NCI-H128 (cell line): ENCODE data around the gene ARHGEF11.

ENCODE experiments used
- DNase-seq: peaks from one replicate; lab custom pipeline; 2025; ENCODE audit not compliant: unreplicated experiment; lab: John Stamatoyannopoulos, UW

ARHGEF11 gene

DNA sequence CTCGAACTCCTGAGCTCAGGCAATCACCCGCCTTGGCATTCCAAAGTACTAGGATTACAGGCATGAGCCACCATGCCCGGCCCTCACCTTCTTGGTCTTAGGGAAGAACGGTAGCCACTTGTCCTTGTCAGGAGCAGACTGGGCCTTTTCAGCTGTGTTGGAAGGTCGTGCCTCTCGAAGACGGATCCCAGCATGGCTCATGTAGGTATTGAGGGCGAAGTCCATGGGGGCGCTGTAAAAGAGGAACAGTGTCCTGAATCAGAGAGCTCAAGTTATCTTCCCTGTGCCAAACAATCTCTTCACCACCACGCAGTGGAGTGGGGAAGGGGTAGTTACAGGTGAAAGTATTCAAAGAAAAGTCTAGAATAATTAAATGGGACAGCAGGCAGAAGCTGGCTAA is 89.2 kb downstream of the ARHGEF11 start:
- no peak for DNase-seq

DNA sequence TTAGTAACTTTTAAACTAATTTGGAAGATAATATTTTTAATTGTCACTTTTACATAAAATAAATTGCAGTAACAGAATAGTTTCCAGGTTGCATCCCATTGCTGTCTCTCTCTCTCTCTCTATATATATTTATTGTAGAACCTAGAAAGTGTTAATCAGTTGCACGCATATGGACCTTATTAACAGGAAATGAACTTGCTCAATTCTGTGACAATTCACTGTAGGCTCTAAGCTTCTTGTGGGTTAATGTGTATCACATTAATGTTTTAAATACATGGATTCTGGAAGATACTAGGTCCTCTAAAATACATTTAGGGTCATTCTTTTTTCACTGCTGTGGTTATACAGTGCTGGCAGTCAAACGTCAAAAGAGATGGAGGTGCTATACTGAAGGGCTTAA is 92.0 kb downstream of the ARHGEF11 start:
- no peak for DNase-seq

GRCh38 chr1:156951371-156951770 is 94.2 kb downstream of the ARHGEF11 start:
- no peak for DNase-seq

DNA sequence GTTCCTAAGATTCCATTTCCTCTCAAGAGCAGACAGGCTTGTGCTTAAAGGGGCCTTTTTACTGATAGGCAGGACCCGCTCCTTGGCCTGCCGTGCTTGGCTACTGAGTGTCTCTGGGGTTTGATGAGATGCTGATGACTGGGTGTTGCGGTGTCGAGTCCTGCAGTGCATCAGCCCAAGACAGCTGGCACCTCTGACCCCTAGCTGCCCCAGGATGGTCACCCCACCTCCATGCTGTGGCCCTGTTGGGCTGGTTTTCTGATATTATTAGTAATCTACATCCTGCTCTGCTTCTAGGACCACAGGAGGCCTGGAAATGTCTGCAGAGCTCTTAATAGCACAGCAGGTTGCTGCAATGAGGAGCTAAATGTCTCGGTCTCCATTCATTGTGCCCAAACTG is 96.4 kb downstream of the ARHGEF11 start:
- DNase-seq, result no peak

- DNase-seq, result no peak
Measured at GRCh38 chr1:156948708-156949107, 96.8 kb downstream of the ARHGEF11 start.

DNA sequence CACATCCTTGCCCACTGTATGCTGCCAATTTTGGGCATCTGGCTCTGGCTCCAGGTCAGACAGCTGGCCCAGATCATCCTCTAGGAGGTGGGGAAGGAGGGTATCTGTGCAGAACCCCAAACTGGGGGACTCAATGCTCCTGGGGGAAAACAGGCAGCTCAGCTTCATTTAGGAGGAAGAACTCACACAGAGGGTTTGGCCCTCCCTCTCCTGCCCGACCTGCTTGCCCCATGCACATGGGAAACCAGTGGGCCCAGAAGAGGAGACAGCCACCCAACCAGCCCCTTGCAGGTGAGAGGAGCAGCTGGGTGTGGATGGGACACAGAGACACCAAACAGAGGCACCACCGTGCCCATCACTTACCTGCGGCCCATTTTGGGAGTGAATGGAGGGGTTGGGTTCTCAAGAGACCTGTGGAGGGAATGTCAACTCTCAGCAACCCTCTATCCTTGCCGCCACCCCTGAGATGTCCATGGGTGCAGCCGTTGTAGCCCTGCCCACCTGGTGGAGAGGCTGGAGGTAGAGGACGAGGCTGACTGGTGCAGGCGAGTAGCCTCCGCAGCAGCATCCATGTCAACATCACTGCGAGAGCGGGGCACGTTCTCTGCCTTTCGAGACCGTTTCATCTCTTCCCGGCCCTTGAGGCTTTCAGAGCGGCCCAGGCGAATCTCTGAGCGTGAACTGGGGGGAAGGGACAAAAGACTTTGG is 97.6 kb downstream of the ARHGEF11 start:
- no peak for DNase-seq

DNA sequence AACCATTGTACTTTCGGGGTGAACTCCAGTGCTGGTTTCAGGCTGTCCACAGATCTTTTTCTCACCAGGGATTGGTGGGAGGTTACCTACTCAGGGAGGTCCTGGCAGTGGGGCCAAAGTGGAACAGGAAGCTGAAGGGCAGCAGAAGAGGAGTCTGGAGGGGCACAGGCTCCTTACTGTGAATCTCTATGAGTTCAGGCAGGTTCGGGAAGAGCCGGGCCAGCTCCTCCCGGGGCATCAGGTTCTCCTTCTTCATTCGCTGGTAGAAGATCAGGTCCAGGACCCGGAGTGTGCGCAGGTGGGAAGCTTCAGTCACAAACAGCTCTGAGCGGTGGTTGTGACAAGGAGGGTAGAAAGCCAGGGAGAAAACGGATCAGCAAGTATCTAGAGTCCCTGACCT is 98.4 kb downstream of the ARHGEF11 start:
- no peak for DNase-seq

DNA sequence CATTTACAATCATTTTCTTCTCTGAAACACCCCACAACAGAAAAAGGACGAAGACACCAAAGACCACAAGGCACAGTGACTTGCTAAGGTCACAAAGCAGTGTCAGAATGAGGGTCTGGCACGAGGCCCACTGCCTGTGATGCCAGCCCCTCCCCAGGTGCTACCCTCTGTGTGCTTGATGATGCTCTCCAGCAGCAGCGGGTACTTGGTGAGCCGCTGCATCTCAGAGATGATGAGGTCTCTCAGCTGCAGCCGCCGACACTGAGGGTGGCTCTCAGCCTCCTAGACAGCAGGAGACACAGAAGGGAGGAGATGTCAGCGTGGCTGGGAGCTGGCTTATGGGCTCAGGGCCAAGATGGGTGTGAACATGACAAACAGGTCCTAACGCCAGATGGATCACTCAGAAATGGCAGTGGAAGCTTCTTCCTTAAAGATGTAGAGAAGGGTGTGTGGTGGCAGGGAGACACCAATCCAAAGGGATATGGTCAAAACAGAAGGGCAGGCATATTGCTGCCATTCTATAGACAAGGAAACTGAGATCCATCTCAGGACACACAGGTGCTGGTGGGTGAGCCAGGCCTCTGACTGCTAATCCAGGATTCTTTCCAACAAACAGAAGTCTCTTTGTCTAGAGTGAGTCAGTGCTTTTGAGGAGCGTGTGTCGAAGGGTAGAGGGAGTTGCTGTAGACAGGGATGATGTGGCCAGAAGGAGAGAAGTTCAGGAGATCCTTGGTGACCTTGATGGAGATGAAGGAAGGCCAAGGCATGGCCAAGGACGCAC is 99.5 kb downstream of the ARHGEF11 start:
- no peak for DNase-seq

DNA sequence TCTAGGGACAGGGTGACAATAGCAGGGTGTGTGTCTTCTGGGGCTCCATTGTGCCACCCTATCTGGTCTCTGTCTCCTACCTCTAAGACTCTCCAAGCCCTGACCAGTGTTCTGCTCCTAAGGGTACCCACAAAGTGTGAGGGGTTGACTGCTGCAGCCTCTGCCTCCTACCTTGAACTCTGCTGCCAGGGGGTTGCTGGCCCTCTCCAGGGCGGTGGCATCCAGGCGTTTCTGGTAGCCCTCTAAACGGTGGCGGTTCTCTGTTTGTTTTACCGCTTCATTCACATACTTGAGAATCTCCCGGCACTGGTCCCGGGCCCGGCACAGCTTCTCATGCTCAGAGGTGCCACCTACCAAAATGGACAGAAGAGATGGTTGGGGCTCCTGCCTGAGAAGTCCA is 100.7 kb downstream of the ARHGEF11 start:
- no peak for DNase-seq

- DNase-seq, result no peak
Measured at GRCh38 chr1:156944268-156944667, 101.3 kb downstream of the ARHGEF11 start.

GRCh38 chr1:156943756-156944155 is 101.8 kb downstream of the ARHGEF11 start:
- no peak for DNase-seq

DNA sequence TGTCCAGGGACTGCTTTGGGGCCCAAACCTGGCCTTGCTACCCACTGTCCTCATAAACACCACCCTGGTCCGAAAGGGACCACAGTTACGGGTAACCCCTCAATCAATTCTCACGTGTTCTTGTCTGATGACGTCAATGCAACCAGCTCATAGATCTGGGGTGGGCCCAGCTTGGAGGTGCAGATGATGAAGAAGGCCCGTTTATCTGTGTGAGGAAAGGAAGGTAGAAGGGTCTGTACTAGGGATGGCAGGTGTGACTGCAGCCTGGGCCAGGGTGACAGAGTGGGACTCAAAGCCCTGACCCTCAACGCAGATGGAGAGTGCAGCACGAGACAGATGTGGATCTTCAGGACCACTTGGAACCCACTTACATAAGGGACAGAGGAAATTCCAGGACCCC is 103.0 kb downstream of the ARHGEF11 start:
- DNase-seq, result no peak

GRCh38 chr1:156942176-156942575 is 103.4 kb downstream of the ARHGEF11 start:
- no peak for DNase-seq

DNA sequence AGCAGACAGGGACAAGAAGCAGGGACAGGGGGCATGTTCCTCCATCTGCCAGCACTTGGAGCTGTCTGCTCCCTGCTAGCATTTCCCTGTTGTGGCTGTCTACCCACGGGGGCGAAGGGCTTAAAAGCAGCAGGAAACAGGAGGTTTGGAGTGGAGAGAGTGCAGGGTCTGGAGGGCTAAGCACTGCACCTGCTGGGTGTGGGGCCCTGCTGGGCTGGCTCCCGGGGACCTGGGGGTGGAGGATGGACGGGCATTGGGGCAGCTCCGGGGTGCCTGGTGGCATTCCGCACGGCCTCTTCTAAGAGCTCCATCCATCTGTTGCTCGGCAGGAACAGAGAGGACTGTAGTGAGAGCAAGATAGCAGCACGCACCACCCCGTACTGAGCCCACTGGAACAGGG is 103.9 kb downstream of the ARHGEF11 start:
- no peak for DNase-seq

GRCh38 chr1:156939786-156940334 is 105.7 kb downstream of the ARHGEF11 start:
- no peak for DNase-seq

GRCh38 chr1:156938813-156939212 is 106.7 kb downstream of the ARHGEF11 start:
- no peak for DNase-seq

DNA sequence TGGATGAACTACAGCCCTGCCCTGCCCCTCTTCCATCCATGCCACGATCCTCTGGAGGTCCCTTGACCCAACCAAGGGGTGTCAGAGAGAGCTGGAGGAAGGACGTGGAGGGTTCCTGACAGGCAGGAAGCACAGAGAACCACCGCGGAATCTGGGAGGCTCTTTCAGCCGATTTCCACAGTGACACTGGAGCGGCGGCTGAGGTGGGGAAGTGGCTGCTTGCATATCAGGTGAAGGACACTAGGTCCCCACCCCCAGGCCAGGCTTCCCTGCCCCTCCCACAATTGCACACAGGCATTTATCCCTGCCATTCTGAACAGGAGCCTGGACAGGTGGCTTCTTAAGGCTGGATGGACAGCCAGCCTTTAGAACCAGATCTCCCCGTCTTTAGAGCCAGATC is 107.7 kb downstream of the ARHGEF11 start:
- no peak for DNase-seq

DNA sequence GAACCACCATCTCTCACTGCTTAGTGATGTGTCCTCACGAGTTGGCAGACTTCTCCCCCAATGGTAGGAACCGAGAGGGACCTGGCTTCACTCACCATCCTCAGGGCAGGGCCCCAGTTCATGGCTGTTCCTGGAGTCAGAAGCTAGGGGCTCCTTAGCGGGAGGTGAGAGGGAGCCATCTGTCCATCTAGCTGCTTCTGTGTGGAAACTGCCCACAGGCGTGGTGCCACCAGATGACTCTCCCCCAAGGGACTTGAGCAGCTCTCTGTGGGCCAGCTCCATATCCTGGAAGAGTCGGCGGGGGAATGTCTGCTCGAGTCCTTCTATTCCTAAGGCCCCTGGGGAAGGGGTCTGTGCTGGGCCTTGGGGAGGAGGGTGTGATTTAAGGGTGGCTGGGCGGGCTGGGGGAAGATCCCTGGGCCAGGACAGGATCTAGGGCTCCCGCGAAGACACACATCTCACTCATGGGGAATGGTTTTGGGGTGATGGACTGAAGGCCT is 108.8 kb downstream of the ARHGEF11 start:
- DNase-seq, result no peak

- no peak for DNase-seq
Measured at GRCh38 chr1:156936191-156936590, 109.4 kb downstream of the ARHGEF11 start.

- DNase-seq, result no peak
Measured at GRCh38 chr1:156935505-156936128, 109.9 kb downstream of the ARHGEF11 start.

DNA sequence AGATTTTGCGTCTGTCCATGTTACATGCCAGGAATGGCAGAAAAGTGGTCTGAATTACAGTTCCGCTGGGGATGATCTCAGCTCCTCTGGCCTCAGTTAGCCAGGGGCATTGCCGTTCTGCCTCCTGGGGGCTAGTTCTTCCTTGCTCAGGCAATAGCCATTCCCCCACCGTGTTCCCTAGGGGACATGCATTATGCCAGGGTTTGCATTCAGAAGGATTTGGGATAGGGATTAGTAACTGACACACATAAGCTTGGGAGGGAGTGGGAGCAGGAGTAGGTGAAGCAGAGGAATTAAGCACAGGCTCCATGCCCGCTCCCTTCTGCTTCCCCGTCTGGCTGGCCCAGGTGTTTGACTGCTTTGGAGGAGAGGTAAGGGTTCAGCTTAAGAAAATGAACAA is 112.4 kb downstream of the ARHGEF11 start:
- DNase-seq, result no peak
